Measurements from ENCODE around the gene ELMO3.

GRCh38 chr16:67252609-67253497 lies 53.9 kb downstream of the ELMO3 start:
- TF ChIP-seq CTCF (IDR thresholded peaks at IDR 0.05): no peak
- TF ChIP-seq POLR2A (IDR thresholded peaks at IDR 0.05): no peak
